HepG2 (cell line): ENCODE measurements around the gene ALG1L2. TPM values are rescaled to one million over a fixed set of nuclear protein-coding genes. Genes with fewer than 3 reads are reported as not detected.

ENCODE experiments used
- ARID2 ChIP-seq: sonication (generic); formaldehyde crosslinking; IDR thresholded peaks from 2 replicates; pipeline ENCODE4 v1.8.1; 2022; ENCODE audit warnings: mild to moderate bottlenecking, missing genetic modification reagents, borderline replicate concordance
- ARNT2 ChIP-seq: sonication (generic); formaldehyde crosslinking; IDR thresholded peaks from 2 replicates; pipeline ENCODE4 v1.8.0; 2022; ENCODE audit warnings: mild to moderate bottlenecking, low read depth, missing genetic modification reagents, moderate library complexity
- ATF7-NPFF ChIP-seq: sonication (generic); formaldehyde crosslinking; IDR thresholded peaks from 2 replicates; pipeline ENCODE4 v1.8.1; 2023; ENCODE audit warnings: mild to moderate bottlenecking, low read depth, missing genetic modification reagents, moderate library complexity
- CSRNP2 ChIP-seq: sonication (generic); formaldehyde crosslinking; conservative IDR thresholded peaks from 2 replicates; pipeline ENCODE4 v1.8.0; 2022; ENCODE audit warnings: low read depth, missing genetic modification reagents
- DPF2 ChIP-seq: sonication (generic); formaldehyde crosslinking; IDR thresholded peaks from 2 replicates; pipeline ENCODE4 v1.4.0; 2020; ENCODE audit warnings: mild to moderate bottlenecking, low read depth, missing genetic modification reagents, borderline replicate concordance
- HCFC1 ChIP-seq: fragments of 150-350 bp; IDR thresholded peaks from 2 replicates; pipeline ENCODE4 v1.6.1; 2014; ENCODE audit warnings: low read depth, low read length
- HMG20B ChIP-seq: conservative IDR thresholded peaks from 2 replicates; pipeline ENCODE4 v1.6.1; 2016; ENCODE audit warnings: missing genetic modification reagents, missing compliant biosample characterization
- HOXD1 ChIP-seq: sonication (generic); formaldehyde crosslinking; IDR thresholded peaks from 2 replicates; pipeline ENCODE4 v1.5.0; 2020; ENCODE audit warnings: missing genetic modification reagents
- KMT2B ChIP-seq: IDR thresholded peaks from 2 replicates; pipeline ENCODE4 v1.6.1; 2016; ENCODE audit warnings: missing genetic modification reagents, missing compliant biosample characterization
- NBN ChIP-seq: fragments of 450-650 bp; conservative IDR thresholded peaks from 2 replicates; pipeline ENCODE4 v1.6.1; 2017
- NCOA2 ChIP-seq: sonication (generic); formaldehyde crosslinking; IDR thresholded peaks from 2 replicates; pipeline ENCODE4 v1.8.0; 2022; ENCODE audit warnings: inconsistent platforms
- SRSF4 ChIP-seq: fragments of 200-400 bp; formaldehyde crosslinking; IDR thresholded peaks from one replicate; pipeline ENCODE4 v1.6.1; 2018; ENCODE audit warnings: mild to moderate bottlenecking, low read depth, low read length, moderate library complexity; ENCODE audit not compliant: poor library complexity, severe bottlenecking
- TAF1 ChIP-seq: sonication (generic); formaldehyde crosslinking; IDR thresholded peaks from 2 replicates; pipeline ENCODE4 v1.4.0; 2020; ENCODE audit warnings: missing genetic modification reagents
- TRAFD1 ChIP-seq: sonication (generic); formaldehyde crosslinking; IDR thresholded peaks from 2 replicates; pipeline ENCODE4 v1.5.1; 2020; ENCODE audit warnings: missing genetic modification reagents, mild to moderate bottlenecking, borderline replicate concordance
- YY1 ChIP-seq: IDR thresholded peaks from 2 replicates; pipeline ENCODE4 v1.6.1; 2011; ENCODE audit warnings: low read length, low read depth, moderate library complexity, mild to moderate bottlenecking; ENCODE audit not compliant: insufficient read depth, insufficient replicate concordance
- ZNF160 ChIP-seq: sonication (generic); formaldehyde crosslinking; IDR thresholded peaks from 2 replicates; pipeline ENCODE4 v1.8.0; 2022; ENCODE audit warnings: mild to moderate bottlenecking, inconsistent platforms, missing genetic modification reagents
- ZNF251 ChIP-seq: sonication (generic); formaldehyde crosslinking; IDR thresholded peaks from 2 replicates; pipeline ENCODE4 v1.9.0; 2021; ENCODE audit warnings: mild to moderate bottlenecking, missing genetic modification reagents
- ZNF329 ChIP-seq: sonication (generic); formaldehyde crosslinking; IDR thresholded peaks from 2 replicates; pipeline ENCODE4 v1.9.0; 2021; ENCODE audit warnings: low read depth, mild to moderate bottlenecking, missing genetic modification reagents
- ZNF441 ChIP-seq: sonication (generic); formaldehyde crosslinking; IDR thresholded peaks from 2 replicates; pipeline ENCODE4 v1.7.0; 2021; ENCODE audit warnings: missing genetic modification reagents, borderline replicate concordance
- ZNF496 ChIP-seq: sonication (generic); formaldehyde crosslinking; IDR thresholded peaks from 2 replicates; pipeline ENCODE4 v1.8.1; 2023; ENCODE audit warnings: mild to moderate bottlenecking, moderate library complexity, missing genetic modification reagents; ENCODE audit not compliant: insufficient replicate concordance
- ZNF589 ChIP-seq: sonication (generic); formaldehyde crosslinking; conservative IDR thresholded peaks from 2 replicates; pipeline ENCODE4 v1.8.0; 2022; ENCODE audit warnings: mild to moderate bottlenecking, moderate library complexity, missing genetic modification reagents
- ZNF841 ChIP-seq: sonication (generic); formaldehyde crosslinking; IDR thresholded peaks from 2 replicates; pipeline ENCODE4 v1.8.1; 2023; ENCODE audit warnings: missing genetic modification reagents, borderline replicate concordance
- polyA plus RNA-seq, 8 experiments: library from polyadenylated mRNA; depleted of rRNA in 3 of 8; stranded (reverse) in 7 of 8; unstranded in 1 of 8; fragments of >200 nt; fragmentation: Illumina TruSeq in 4 of 8; extraction: Trizol in 4 of 8; gene quantifications; 2 replicates each; pipeline versions ENCODE4 v1.2.1 to v1.2.3, GENCODE V29; 2011 to 2016; ENCODE audit warnings: low read depth in 4 of 8, missing spikeins in 1 of 8, mixed read lengths in 1 of 8; ENCODE audit not compliant: insufficient read depth in 1 of 8
- total RNA-seq, 5 experiments: library from RNA; depleted of rRNA; stranded (reverse); fragments of >200 nt; fragmentation: Illumina TruSeq; extraction: Trizol; gene quantifications; 2 replicates each; pipeline ENCODE4 v1.2.3, GENCODE V29; 2016; ENCODE audit warnings: low read depth in 1 of 5
- TF ChIP-seq, protein P1 (sequence below): sonication (generic); formaldehyde crosslinking; IDR thresholded peaks from 2 replicates; pipeline ENCODE4 v1.8.0; 2022; ENCODE audit warnings: mild to moderate bottlenecking, missing genetic modification reagents, borderline replicate concordance
- TF ChIP-seq, protein P2 (sequence below): sonication (generic); formaldehyde crosslinking; IDR thresholded peaks from 2 replicates; pipeline ENCODE4 v1.5.0; 2020; ENCODE audit warnings: mild to moderate bottlenecking, missing genetic modification reagents, borderline replicate concordance

Gene ALG1L2
- total and polyA plus RNA-seq, 2 of the 13 experiments (the other 11 are each of a cell fraction or from before 2014, with no cell fraction given): 0.13 to 0.55 TPM

GRCh38 chr3:130111185-130111864 lies 29.7 kb downstream of the ALG1L2 start (continued):
- TF ChIP-seq ZNF589 (CRISPR knock-in tag) (no peak), NBN (no peak), NCOA2 (CRISPR knock-in tag) (no peak), KMT2B (CRISPR knock-in tag) (no peak), ZNF841 (CRISPR knock-in tag) (no peak), ZNF251 (no peak), ZNF441 (no peak), ZNF329 (CRISPR knock-in tag) (no peak), CSRNP2 (CRISPR knock-in tag) (no peak), ZNF160 (CRISPR knock-in tag) (no peak), HOXD1 (CRISPR knock-in tag) (no peak), ARNT2 (CRISPR knock-in tag) (no peak), SRSF4 (no peak), ATF7-NPFF (no peak), TRAFD1 (no peak), TAF1 (CRISPR knock-in tag) (peak; percentile 46; the same call in 1 of the 2 replicates), HCFC1 (no peak), HMG20B (CRISPR knock-in tag) (no peak), YY1 (peak; percentile 92), ZNF496 (CRISPR knock-in tag) (no peak), ARID2 (CRISPR knock-in tag) (no peak), DPF2 (no peak)
- TF ChIP-seq, protein P1, sequence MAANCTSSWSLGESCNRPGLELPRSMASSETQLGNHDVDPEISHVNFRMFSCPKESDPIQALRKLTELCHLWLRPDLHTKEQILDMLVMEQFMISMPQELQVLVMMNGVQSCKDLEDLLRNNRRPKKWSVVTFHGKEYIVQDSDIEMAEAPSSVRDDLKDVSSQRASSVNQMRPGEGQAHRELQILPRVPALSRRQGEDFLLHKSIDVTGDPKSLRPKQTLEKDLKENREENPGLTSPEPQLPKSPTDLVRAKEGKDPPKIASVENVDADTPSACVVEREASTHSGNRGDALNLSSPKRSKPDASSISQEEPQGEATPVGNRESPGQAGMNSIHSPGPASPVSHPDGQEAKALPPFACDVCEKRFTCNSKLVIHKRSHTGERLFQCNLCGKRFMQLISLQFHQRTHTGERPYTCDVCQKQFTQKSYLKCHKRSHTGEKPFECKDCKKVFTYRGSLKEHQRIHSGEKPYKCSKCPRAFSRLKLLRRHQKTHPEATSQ (CRISPR knock-in tag): no peak
- TF ChIP-seq, protein P2, sequence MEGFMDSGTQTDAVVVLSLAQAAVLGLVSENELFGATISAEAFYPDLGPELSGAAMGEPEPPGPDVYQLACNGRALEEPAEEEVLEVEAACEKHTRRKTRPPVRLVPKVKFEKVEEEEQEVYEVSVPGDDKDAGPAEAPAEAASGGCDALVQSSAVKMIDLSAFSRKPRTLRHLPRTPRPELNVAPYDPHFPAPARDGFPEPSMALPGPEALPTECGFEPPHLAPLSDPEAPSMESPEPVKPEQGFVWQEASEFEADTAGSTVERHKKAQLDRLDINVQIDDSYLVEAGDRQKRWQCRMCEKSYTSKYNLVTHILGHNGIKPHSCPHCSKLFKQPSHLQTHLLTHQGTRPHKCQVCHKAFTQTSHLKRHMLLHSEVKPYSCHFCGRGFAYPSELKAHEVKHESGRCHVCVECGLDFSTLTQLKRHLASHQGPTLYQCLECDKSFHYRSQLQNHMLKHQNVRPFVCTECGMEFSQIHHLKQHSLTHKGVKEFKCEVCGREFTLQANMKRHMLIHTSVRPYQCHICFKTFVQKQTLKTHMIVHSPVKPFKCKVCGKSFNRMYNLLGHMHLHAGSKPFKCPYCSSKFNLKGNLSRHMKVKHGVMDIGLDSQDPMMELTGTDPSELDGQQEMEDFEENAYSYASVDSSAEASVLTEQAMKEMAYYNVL (CRISPR knock-in tag): no peak
